ENCODE measurements around the gene FAM221B. TPM values are rescaled to one million over a fixed set of nuclear protein-coding genes. Genes with fewer than 3 reads are reported as not detected.

The FAM221B gene
- total and polyA plus RNA-seq, 7 donors = 0.03 TPM; not detected in 6

GRCh38 chr9:35790385-35791296 lies 37.9 kb downstream of the FAM221B start:
- intact Hi-C loops (cut with DNase I) = loop anchor here (1.0 to 5.0 kb wide), 4 partner anchors 22 to 157 kb away; partner anchors contain the start of genes FAM221B, SPAG8 and TMEM8B
- peak overlapping the region; percentile 79 to 90 (median 85) for H3K27ac ChIP-seq
- no peaks in the 10 kb centered on the region for H3K9me3 ChIP-seq
- DNase-seq = peak; percentile 92
- no peaks in the 10 kb centered on the region for H3K36me3 ChIP-seq
- no peaks in the 10 kb centered on the region for H3K27me3 ChIP-seq
- TF ChIP-seq CTCF (IDR thresholded peaks at IDR 0.05) (peak; percentile 83 to 92 (median 86)), POLR2A (IDR thresholded peaks at IDR 0.05) (no peak), EP300 (IDR thresholded peaks at IDR 0.05) (no peak), POLR2AphosphoS5 (IDR thresholded peaks at IDR 0.05) (no peak)
- WGBS, 2 donors = 61 to 65% methylated on average over 37 of the region's 37 CpGs
- peak overlapping the region; percentile 44 to 76 (median 70) for H3K4me3 ChIP-seq
- peaks cover 0 to 50% (median 43%) of the 10 kb centered on the region in 4 donors for H3K4me1 ChIP-seq

GRCh38 chr9:35790025-35790384 lies 38.5 kb downstream of the FAM221B start:
- DNase-seq = no peak
- WGBS, 2 donors = 32 to 45% methylated on average over 4 of the region's 4 CpGs
- no peak for TF ChIP-seq CTCF (IDR thresholded peaks at IDR 0.05)
- no peak for TF ChIP-seq POLR2AphosphoS5 (IDR thresholded peaks at IDR 0.05)
- TF ChIP-seq POLR2A (IDR thresholded peaks at IDR 0.05) = no peak
- TF ChIP-seq EP300 (IDR thresholded peaks at IDR 0.05) = no peak
- H3K27ac ChIP-seq = no peak overlapping the region
- H3K4me3 ChIP-seq = no peak overlapping the region
- no peaks in the 10 kb centered on the region for H3K36me3 ChIP-seq
- intact Hi-C loops (cut with DNase I) = loop anchor here (1.0 to 5.0 kb wide), 3 partner anchors 39 to 157 kb away; partner anchors contain the start of genes FAM221B and TMEM8B
- H3K27me3 ChIP-seq = no peaks in the 10 kb centered on the region
- H3K9me3 ChIP-seq = no peaks in the 10 kb centered on the region
- H3K4me1 ChIP-seq = peaks cover 0 to 44% (median 40%) of the 10 kb centered on the region in 4 donors

GRCh38 chr9:35789541-35789940 lies 39.0 kb downstream of the FAM221B start:
- intact Hi-C loops (cut with DNase I) = no loop called here
- Histone ChIP-seq H3K9me3 (no peaks in the 10 kb centered on the region), H3K27me3 (no peaks in the 10 kb centered on the region), H3K36me3 (no peaks in the 10 kb centered on the region), H3K27ac (no peak overlapping the region), H3K4me3 (no peak overlapping the region), H3K4me1 (peaks cover 0 to 39% (median 35%) of the 10 kb centered on the region in 4 donors)
- no peak for TF ChIP-seq POLR2A (IDR thresholded peaks at IDR 0.05)
- no peak for TF ChIP-seq POLR2AphosphoS5 (IDR thresholded peaks at IDR 0.05)
- no peak for DNase-seq
- WGBS, 2 donors = 93 to 98% methylated on average over 2 of the region's 2 CpGs

- intact Hi-C loops (cut with DNase I) = no loop called here
- Histone ChIP-seq H3K4me3 (no peak overlapping the region), H3K36me3 (no peaks in the 10 kb centered on the region)
Observed at GRCh38 chr9:35783418-35783817, 45.1 kb downstream of the FAM221B start.

More at GRCh38 chr9:35783418-35783817, 45.1 kb downstream of the FAM221B start:
- no peak for DNase-seq
- no peaks in the 10 kb centered on the region for H3K4me1 ChIP-seq
- no peaks in the 10 kb centered on the region for H3K27me3 ChIP-seq
- no peak for TF ChIP-seq EP300 (IDR thresholded peaks at IDR 0.05)
- TF ChIP-seq CTCF (IDR thresholded peaks at IDR 0.05) = no peak
- no peak for TF ChIP-seq POLR2AphosphoS5 (IDR thresholded peaks at IDR 0.05)
- TF ChIP-seq POLR2A (IDR thresholded peaks at IDR 0.05) = no peak
- H3K9me3 ChIP-seq = no peaks in the 10 kb centered on the region
- no peak overlapping the region for H3K27ac ChIP-seq

Data from sigmoid colon (tissue), 7 donors.